Esophagus muscularis mucosa (tissue), 3 donors: Measurements from ENCODE around the gene RSBN1L.

Experiments used
- POLR2A ChIP-seq: fragments of 450-650 bp; IDR thresholded peaks from one replicate; pipeline ENCODE4 v1.6.1; 2017; ENCODE audit warnings: antibody characterized with exemption, moderate library complexity, mild to moderate bottlenecking, low read depth
- POLR2AphosphoS5 ChIP-seq, 2 donors: sonication (generic); formaldehyde crosslinking; IDR thresholded peaks; one replicate each; pipeline ENCODE4 v1.6.1; 2017; ENCODE audit warnings: antibody characterized with exemption in 2 of 2
- TF ChIP-seq, protein P1 (sequence below), 3 experiments: fragments of 200-600 bp in 2 of 3; fragments of 450-650 bp in 1 of 3; sonication (generic) in 2 of 3; IDR thresholded peaks; one replicate each; pipeline ENCODE4 v1.5.1; 2017 to 2019; ENCODE audit warnings: antibody characterized with exemption in 3 of 3, mild to moderate bottlenecking in 2 of 3, moderate library complexity in 1 of 3

DNA sequence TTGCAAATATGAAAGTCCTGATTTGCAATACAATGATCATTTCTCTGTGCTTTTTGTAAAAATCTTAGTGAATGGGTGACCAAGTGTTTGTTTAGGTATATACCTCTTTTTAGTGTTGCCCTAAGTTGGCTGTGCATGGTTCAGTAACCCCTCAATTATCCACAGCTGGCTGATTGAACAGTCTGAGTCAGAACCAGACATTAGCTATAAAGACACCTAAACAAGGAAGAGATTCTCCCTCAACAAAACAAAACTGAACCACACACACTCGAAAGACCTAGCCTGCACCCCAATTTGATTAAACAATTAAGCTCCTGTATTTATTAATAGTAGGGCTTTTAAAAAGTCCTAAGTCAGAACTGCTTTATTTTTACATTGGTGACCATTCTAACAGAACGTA, 2.8 kb downstream of the RSBN1L start:
- TF ChIP-seq, protein P1, sequence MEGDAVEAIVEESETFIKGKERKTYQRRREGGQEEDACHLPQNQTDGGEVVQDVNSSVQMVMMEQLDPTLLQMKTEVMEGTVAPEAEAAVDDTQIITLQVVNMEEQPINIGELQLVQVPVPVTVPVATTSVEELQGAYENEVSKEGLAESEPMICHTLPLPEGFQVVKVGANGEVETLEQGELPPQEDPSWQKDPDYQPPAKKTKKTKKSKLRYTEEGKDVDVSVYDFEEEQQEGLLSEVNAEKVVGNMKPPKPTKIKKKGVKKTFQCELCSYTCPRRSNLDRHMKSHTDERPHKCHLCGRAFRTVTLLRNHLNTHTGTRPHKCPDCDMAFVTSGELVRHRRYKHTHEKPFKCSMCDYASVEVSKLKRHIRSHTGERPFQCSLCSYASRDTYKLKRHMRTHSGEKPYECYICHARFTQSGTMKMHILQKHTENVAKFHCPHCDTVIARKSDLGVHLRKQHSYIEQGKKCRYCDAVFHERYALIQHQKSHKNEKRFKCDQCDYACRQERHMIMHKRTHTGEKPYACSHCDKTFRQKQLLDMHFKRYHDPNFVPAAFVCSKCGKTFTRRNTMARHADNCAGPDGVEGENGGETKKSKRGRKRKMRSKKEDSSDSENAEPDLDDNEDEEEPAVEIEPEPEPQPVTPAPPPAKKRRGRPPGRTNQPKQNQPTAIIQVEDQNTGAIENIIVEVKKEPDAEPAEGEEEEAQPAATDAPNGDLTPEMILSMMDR (IDR thresholded peaks at IDR 0.05), result no peak
- TF ChIP-seq POLR2A, result no peak
- no peak for TF ChIP-seq POLR2AphosphoS5 (IDR thresholded peaks at IDR 0.05)
